ENCODE measurements around the gene LRRC75B. TPM values are rescaled to one million over a fixed set of nuclear protein-coding genes. Genes with fewer than 3 reads are reported as not detected.

Gene LRRC75B
- total RNA-seq, 1 experiment from 2014 or later: 5.9 TPM

- no peak overlapping the region for H3K4me3 ChIP-seq
- no peaks in the 10 kb centered on the region for H3K9me3 ChIP-seq
- H3K27me3 ChIP-seq: no peaks in the 10 kb centered on the region
- H3K36me3 ChIP-seq: peaks cover 23% of the 10 kb centered on the region
- DNase-seq: no peak
Observed at GRCh38 chr22:24550028-24550901, 42.6 kb downstream of the LRRC75B start.

GRCh38 chr22:24548812-24549211 is 44.1 kb downstream of the LRRC75B start:
- no peak overlapping the region for H3K4me3 ChIP-seq
- H3K27me3 ChIP-seq: no peaks in the 10 kb centered on the region
- DNase-seq: no peak
- H3K36me3 ChIP-seq: peaks cover 31% of the 10 kb centered on the region
- no peaks in the 10 kb centered on the region for H3K9me3 ChIP-seq

GRCh38 chr22:24543679-24544243 is 49.1 kb downstream of the LRRC75B start:
- H3K36me3 ChIP-seq: peaks cover 46% of the 10 kb centered on the region
- no peaks in the 10 kb centered on the region for H3K9me3 ChIP-seq
- H3K4me3 ChIP-seq: no peak overlapping the region
- DNase-seq: no peak
- H3K27me3 ChIP-seq: no peaks in the 10 kb centered on the region

- Histone ChIP-seq H3K36me3 (peaks cover 43% of the 10 kb centered on the region), H3K9me3 (no peaks in the 10 kb centered on the region), H3K4me3 (no peak overlapping the region), H3K27me3 (no peaks in the 10 kb centered on the region)
- no peak for DNase-seq
Observed at GRCh38 chr22:24543185-24543601, 49.7 kb downstream of the LRRC75B start.

- H3K36me3 ChIP-seq: peaks cover 42% of the 10 kb centered on the region
Observed at GRCh38 chr22:24542641-24543040, 50.2 kb downstream of the LRRC75B start.

GRCh38 chr22:24541681-24542515 is 51.0 kb downstream of the LRRC75B start:
- DNase-seq: no peak
- Histone ChIP-seq H3K36me3 (peaks cover 36% of the 10 kb centered on the region), H3K4me3 (no peak overlapping the region), H3K27me3 (no peaks in the 10 kb centered on the region), H3K9me3 (no peaks in the 10 kb centered on the region)

More at GRCh38 chr22:24542641-24543040, 50.2 kb downstream of the LRRC75B start:
- no peak overlapping the region for H3K4me3 ChIP-seq
- no peaks in the 10 kb centered on the region for H3K9me3 ChIP-seq
- no peaks in the 10 kb centered on the region for H3K27me3 ChIP-seq
- DNase-seq: no peak

GRCh38 chr22:24540470-24540869 is 52.4 kb downstream of the LRRC75B start:
- no peaks in the 10 kb centered on the region for H3K9me3 ChIP-seq
- peaks cover 30% of the 10 kb centered on the region for H3K36me3 ChIP-seq
- H3K27me3 ChIP-seq: no peaks in the 10 kb centered on the region
- DNase-seq: no peak
- no peak overlapping the region for H3K4me3 ChIP-seq

GRCh38 chr22:24536089-24536488 is 56.8 kb downstream of the LRRC75B start:
- Histone ChIP-seq H3K27me3 (no peaks in the 10 kb centered on the region), H3K36me3 (peaks cover 2% of the 10 kb centered on the region), H3K4me3 (no peak overlapping the region), H3K9me3 (no peaks in the 10 kb centered on the region)
- no peak for DNase-seq

Other genes with a start within 250 kb of the LRRC75B start
- gene ADORA2A, start 165.5 kb downstream of the LRRC75B start, total RNA-seq (2014; rRNA removed; shearing (Covaris generic); ENCODE audit: low replicate concordance): 0.16 and 2.0 TPM in 2 replicates
- not detected in 2 replicates for gene UPB1, start 97.7 kb downstream of the LRRC75B start, total RNA-seq (2014; rRNA removed; shearing (Covaris generic); ENCODE audit: low replicate concordance)
- gene GUCD1, start 37.9 kb downstream of the LRRC75B start, total RNA-seq (2014; rRNA removed; shearing (Covaris generic); ENCODE audit: low replicate concordance): 66.8 and 128 TPM in 2 replicates
- gene SNRPD3, start 37.1 kb downstream of the LRRC75B start, total RNA-seq (2014; rRNA removed; shearing (Covaris generic); ENCODE audit: low replicate concordance): 75.1 and 110 TPM in 2 replicates
- gene GGT1, start 10.1 kb upstream of the LRRC75B start, total RNA-seq (2014; rRNA removed; shearing (Covaris generic); ENCODE audit: low replicate concordance): 2.2 TPM in 1 of 2 replicates, not detected in the other
- not detected in 2 replicates for gene PIWIL3, start 181.6 kb upstream of the LRRC75B start, total RNA-seq (2014; rRNA removed; shearing (Covaris generic); ENCODE audit: low replicate concordance)
- not detected in 2 replicates for gene SGSM1, start 213.1 kb upstream of the LRRC75B start, total RNA-seq (2014; rRNA removed; shearing (Covaris generic); ENCODE audit: low replicate concordance)